ENCODE results near the gene C5orf58.

The C5orf58 gene

GRCh38 chr5:170262061-170263045, 29.6 kb downstream of the C5orf58 start (continued):
- TF ChIP-seq, protein P1, sequence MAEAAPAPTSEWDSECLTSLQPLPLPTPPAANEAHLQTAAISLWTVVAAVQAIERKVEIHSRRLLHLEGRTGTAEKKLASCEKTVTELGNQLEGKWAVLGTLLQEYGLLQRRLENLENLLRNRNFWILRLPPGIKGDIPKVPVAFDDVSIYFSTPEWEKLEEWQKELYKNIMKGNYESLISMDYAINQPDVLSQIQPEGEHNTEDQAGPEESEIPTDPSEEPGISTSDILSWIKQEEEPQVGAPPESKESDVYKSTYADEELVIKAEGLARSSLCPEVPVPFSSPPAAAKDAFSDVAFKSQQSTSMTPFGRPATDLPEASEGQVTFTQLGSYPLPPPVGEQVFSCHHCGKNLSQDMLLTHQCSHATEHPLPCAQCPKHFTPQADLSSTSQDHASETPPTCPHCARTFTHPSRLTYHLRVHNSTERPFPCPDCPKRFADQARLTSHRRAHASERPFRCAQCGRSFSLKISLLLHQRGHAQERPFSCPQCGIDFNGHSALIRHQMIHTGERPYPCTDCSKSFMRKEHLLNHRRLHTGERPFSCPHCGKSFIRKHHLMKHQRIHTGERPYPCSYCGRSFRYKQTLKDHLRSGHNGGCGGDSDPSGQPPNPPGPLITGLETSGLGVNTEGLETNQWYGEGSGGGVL (tag by site-specific recombination; IDR thresholded peaks at IDR 0.05) = no peak
- TF ChIP-seq, protein P2, sequence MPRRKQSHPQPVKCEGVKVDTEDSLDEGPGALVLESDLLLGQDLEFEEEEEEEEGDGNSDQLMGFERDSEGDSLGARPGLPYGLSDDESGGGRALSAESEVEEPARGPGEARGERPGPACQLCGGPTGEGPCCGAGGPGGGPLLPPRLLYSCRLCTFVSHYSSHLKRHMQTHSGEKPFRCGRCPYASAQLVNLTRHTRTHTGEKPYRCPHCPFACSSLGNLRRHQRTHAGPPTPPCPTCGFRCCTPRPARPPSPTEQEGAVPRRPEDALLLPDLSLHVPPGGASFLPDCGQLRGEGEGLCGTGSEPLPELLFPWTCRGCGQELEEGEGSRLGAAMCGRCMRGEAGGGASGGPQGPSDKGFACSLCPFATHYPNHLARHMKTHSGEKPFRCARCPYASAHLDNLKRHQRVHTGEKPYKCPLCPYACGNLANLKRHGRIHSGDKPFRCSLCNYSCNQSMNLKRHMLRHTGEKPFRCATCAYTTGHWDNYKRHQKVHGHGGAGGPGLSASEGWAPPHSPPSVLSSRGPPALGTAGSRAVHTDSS (tag by site-specific recombination; IDR thresholded peaks at IDR 0.05) = no peak
- TF ChIP-seq ZNF311 (tag by site-specific recombination; IDR thresholded peaks at IDR 0.05; ENCODE audit: borderline replicate concordance) = no peak
- no peak for TF ChIP-seq GLIS1 (tag by site-specific recombination; IDR thresholded peaks at IDR 0.05)
- TF ChIP-seq ZNF664 (tag by site-specific recombination; IDR thresholded peaks at IDR 0.05) = no peak
- TF ChIP-seq, protein P3, sequence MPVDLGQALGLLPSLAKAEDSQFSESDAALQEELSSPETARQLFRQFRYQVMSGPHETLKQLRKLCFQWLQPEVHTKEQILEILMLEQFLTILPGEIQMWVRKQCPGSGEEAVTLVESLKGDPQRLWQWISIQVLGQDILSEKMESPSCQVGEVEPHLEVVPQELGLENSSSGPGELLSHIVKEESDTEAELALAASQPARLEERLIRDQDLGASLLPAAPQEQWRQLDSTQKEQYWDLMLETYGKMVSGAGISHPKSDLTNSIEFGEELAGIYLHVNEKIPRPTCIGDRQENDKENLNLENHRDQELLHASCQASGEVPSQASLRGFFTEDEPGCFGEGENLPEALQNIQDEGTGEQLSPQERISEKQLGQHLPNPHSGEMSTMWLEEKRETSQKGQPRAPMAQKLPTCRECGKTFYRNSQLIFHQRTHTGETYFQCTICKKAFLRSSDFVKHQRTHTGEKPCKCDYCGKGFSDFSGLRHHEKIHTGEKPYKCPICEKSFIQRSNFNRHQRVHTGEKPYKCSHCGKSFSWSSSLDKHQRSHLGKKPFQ (tag by site-specific recombination; IDR thresholded peaks at IDR 0.05) = no peak
- no peak for TF ChIP-seq SP3 (tag by site-specific recombination; IDR thresholded peaks at IDR 0.05)
- no peak for TF ChIP-seq ZNF792 (tag by site-specific recombination; IDR thresholded peaks at IDR 0.05)
- TF ChIP-seq, protein P4, sequence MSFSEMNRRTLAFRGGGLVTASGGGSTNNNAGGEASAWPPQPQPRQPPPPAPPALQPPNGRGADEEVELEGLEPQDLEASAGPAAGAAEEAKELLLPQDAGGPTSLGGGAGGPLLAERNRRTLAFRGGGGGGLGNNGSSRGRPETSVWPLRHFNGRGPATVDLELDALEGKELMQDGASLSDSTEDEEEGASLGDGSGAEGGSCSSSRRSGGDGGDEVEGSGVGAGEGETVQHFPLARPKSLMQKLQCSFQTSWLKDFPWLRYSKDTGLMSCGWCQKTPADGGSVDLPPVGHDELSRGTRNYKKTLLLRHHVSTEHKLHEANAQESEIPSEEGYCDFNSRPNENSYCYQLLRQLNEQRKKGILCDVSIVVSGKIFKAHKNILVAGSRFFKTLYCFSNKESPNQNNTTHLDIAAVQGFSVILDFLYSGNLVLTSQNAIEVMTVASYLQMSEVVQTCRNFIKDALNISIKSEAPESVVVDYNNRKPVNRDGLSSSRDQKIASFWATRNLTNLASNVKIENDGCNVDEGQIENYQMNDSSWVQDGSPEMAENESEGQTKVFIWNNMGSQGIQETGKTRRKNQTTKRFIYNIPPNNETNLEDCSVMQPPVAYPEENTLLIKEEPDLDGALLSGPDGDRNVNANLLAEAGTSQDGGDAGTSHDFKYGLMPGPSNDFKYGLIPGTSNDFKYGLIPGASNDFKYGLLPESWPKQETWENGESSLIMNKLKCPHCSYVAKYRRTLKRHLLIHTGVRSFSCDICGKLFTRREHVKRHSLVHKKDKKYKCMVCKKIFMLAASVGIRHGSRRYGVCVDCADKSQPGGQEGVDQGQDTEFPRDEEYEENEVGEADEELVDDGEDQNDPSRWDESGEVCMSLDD (tag by site-specific recombination; IDR thresholded peaks at IDR 0.05) = no peak
- TF ChIP-seq, protein P5, sequence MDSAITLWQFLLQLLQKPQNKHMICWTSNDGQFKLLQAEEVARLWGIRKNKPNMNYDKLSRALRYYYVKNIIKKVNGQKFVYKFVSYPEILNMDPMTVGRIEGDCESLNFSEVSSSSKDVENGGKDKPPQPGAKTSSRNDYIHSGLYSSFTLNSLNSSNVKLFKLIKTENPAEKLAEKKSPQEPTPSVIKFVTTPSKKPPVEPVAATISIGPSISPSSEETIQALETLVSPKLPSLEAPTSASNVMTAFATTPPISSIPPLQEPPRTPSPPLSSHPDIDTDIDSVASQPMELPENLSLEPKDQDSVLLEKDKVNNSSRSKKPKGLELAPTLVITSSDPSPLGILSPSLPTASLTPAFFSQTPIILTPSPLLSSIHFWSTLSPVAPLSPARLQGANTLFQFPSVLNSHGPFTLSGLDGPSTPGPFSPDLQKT (IDR thresholded peaks at IDR 0.05; ENCODE audit: borderline replicate concordance, low read depth, low read length) = no peak

DNA sequence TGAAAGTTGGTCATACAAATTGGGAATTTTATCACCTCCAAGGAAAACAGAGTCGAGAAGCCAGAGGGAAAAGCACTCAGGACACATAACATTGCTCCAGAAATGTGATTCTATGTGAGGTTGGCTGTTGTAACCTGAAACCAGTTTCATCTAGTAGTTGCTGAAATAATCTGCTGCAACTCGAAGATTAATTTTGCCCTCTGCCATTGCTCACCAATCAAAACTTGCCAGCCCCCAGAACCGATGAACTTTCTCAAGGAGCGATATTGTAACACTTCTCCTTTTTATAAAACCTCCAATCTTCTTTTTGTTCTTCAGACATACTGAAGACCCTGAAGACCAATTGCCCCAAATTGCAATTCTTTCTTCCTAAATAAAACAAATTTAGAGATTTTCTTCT, 31.1 kb downstream of the C5orf58 start:
- no peaks in the 10 kb centered on the region for H3K4me1 ChIP-seq (ENCODE audit: control insufficient read depth, insufficient read depth, low read length)
- POLR2A ChIA-PET = no interaction called here
- H3K4me3 ChIP-seq (ENCODE audit: low read depth, low read length) = no peak overlapping the region
- H3K27ac ChIP-seq (ENCODE audit: extremely low read depth, low read depth, low read length) = no peak overlapping the region
- no peaks in the 10 kb centered on the region for H3K36me3 ChIP-seq (ENCODE audit: control insufficient read depth in 2 of 2, insufficient read depth in 1 of 2, low read length in 2 of 2)
- no peaks in the 10 kb centered on the region for H3K9me3 ChIP-seq (ENCODE audit: control insufficient read depth, insufficient read depth, low read depth, low read length)
- TF ChIP-seq ZNF664 (tag by site-specific recombination; IDR thresholded peaks at IDR 0.05) (peak; percentile 90), TCF7L2 (IDR thresholded peaks at IDR 0.05; ENCODE audit: borderline replicate concordance, low read depth, low read length) (no peak)
- CTCF ChIA-PET = no interaction called here

DNA sequence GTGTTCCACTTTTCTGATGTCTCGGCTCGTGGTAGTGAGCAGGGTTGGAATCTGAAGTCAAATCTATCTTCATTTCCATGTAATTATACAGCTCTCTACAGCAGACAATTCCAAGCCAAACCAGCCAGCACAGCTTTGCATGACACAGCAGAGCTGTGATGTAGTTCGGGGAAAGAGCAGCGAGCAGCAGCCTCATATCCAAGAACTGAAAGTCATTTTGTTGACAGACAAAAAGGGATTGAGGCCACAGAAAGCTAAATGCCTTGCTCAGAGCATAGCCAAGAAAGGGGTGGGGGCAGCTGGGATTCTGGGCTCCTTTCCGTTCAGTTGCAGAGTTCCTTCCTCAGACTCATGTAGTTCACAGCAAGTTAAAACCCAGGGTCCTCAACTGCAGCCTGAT, 32.7 kb downstream of the C5orf58 start:
- TF ChIP-seq ZNF677 (tag by site-specific recombination; IDR thresholded peaks at IDR 0.05) = no peak
- no peak for TF ChIP-seq ZNF366 (tag by site-specific recombination; conservative IDR thresholded peaks at IDR 0.05)
- no peak for TF ChIP-seq ZFP37 (tag by site-specific recombination; IDR thresholded peaks at IDR 0.05)
- no peak overlapping the region for H3K4me3 ChIP-seq (ENCODE audit: low read depth, low read length)
- no peaks in the 10 kb centered on the region for H3K9me3 ChIP-seq (ENCODE audit: control insufficient read depth, insufficient read depth, low read depth, low read length)
- ChIA-PET CTCF (interaction anchor here (0.8 to 1.7 kb wide), 5 partner anchors 9 to 155 kb away, joined by 3 to 11 read pairs (median 8); no protein-coding TSS in a partner anchor), POLR2A (no interaction called here)
- H3K4me1 ChIP-seq (ENCODE audit: control insufficient read depth, insufficient read depth, low read length) = no peaks in the 10 kb centered on the region
- no peaks in the 10 kb centered on the region for H3K36me3 ChIP-seq (ENCODE audit: control insufficient read depth in 2 of 2, insufficient read depth in 1 of 2, low read length in 2 of 2)
- no peak overlapping the region for H3K27ac ChIP-seq (ENCODE audit: extremely low read depth, low read depth, low read length)
